Loucy (cell line): Measurements from ENCODE around the gene TAS2R39.
"Not testable (repeated sequence)": the region's sequence is repeated elsewhere in the genome, so short reads cannot be mapped to it uniquely, and the experiment has no call there.

ENCODE experiments used
- H2AFZ ChIP-seq: fragments of 200-600 bp; sonication (generic); 2 replicates; pipeline ENCODE4 v1.6.0; 2016; ENCODE audit warnings: antibody characterized with exemption, mild to moderate bottlenecking, low read length, moderate library complexity
- H3F3A ChIP-seq: fragments of 200-600 bp; 2 replicates; pipeline ENCODE4 v1.6.0; 2016; ENCODE audit warnings: antibody characterized with exemption, low read depth, mild to moderate bottlenecking
- H3K27me3 ChIP-seq: fragments of 200-600 bp; sonication (generic); 2 replicates; pipeline ENCODE4 v1.6.1; 2014; ENCODE audit warnings: low read length, mild to moderate bottlenecking; ENCODE audit not compliant: insufficient read depth, poor library complexity, severe bottlenecking
- H3K36me3 ChIP-seq: fragments of 200-600 bp; sonication (generic); 2 replicates; pipeline ENCODE4 v1.6.1; 2016; ENCODE audit warnings: low read length; ENCODE audit not compliant: insufficient read depth
- H3K4me1 ChIP-seq: fragments of 200-600 bp; sonication (generic); 2 replicates; pipeline ENCODE4 v1.5.1; 2014; ENCODE audit warnings: low read length, mild to moderate bottlenecking; ENCODE audit not compliant: insufficient read depth, poor library complexity, severe bottlenecking
- H3K4me2 ChIP-seq: fragments of 200-600 bp; sonication (generic); 2 replicates; pipeline ENCODE4 v1.6.0; 2014; ENCODE audit warnings: antibody characterized with exemption, low read length, low read depth, mild to moderate bottlenecking; ENCODE audit not compliant: poor library complexity, severe bottlenecking
- H3K4me3 ChIP-seq: fragments of 200-600 bp; sonication (generic); 2 replicates; pipeline ENCODE4 v1.5.1; 2014; ENCODE audit warnings: low read length, mild to moderate bottlenecking, mixed read lengths; ENCODE audit not compliant: poor library complexity, severe bottlenecking
- H3K79me2 ChIP-seq: fragments of 200-600 bp; sonication (generic); 2 replicates; pipeline ENCODE4 v1.6.1; 2014; ENCODE audit warnings: low read length; ENCODE audit not compliant: insufficient read depth
- H3K9ac ChIP-seq: fragments of 200-600 bp; sonication (generic); 2 replicates; pipeline ENCODE4 v1.6.0; 2014; ENCODE audit warnings: mild to moderate bottlenecking, low read depth, low read length, moderate library complexity; ENCODE audit not compliant: poor library complexity, severe bottlenecking
- H3K9me2 ChIP-seq: fragments of 200-600 bp; sonication (generic); replicated peaks from 2 replicates; pipeline ENCODE4 v1.6.1; 2016; ENCODE audit warnings: low read depth, low read length, mixed read lengths
- H3K9me3 ChIP-seq: fragments of 200-600 bp; sonication (generic); 2 replicates; pipeline ENCODE4 v1.6.1; 2014; ENCODE audit warnings: mild to moderate bottlenecking, antibody characterized with exemption, low read length, low read depth; ENCODE audit not compliant: insufficient read depth
- H4K20me1 ChIP-seq: fragments of 200-600 bp; sonication (generic); 2 replicates; pipeline ENCODE4 v1.6.0; 2014; ENCODE audit warnings: antibody characterized with exemption, low read length, mild to moderate bottlenecking; ENCODE audit not compliant: insufficient read depth, poor library complexity, severe bottlenecking
- CTCF ChIP-seq: fragments of 200-600 bp; sonication (generic); conservative IDR thresholded peaks from 2 replicates; pipeline ENCODE4 v1.5.1; 2014; ENCODE audit warnings: mild to moderate bottlenecking, antibody characterized with exemption, low read length
- EZH2phosphoT487 ChIP-seq: fragments of 200-600 bp; IDR thresholded peaks from 2 replicates; pipeline ENCODE4 v1.6.1; 2018; ENCODE audit warnings: antibody characterized with exemption, mild to moderate bottlenecking, moderate library complexity, borderline replicate concordance

The TAS2R39 gene

GRCh38 chr7:143148651-143149050, 34.6 kb upstream of the TAS2R39 start:
- Histone ChIP-seq H3K4me3 (no peak overlapping the region), H4K20me1 (no peaks in the 10 kb centered on the region), H3K36me3 (no peaks in the 10 kb centered on the region), H2AFZ (no peak overlapping the region), H3F3A (no peaks in the 10 kb centered on the region), H3K9me3 (no peaks in the 10 kb centered on the region; the same call in 1 of the 2 replicates), H3K4me2 (no peak overlapping the region), H3K79me2 (no peaks in the 10 kb centered on the region), H3K9ac (no peak overlapping the region), H3K4me1 (no peaks in the 10 kb centered on the region), H3K9me2 (no peaks in the 10 kb centered on the region), H3K27me3 (no peaks in the 10 kb centered on the region)
- TF ChIP-seq CTCF (no peak), EZH2phosphoT487 (no peak)

- H3K4me1 ChIP-seq, H2AFZ ChIP-seq, H3F3A ChIP-seq, H3K9me2 ChIP-seq, H3K9ac ChIP-seq, H3K36me3 ChIP-seq, H3K9me3 ChIP-seq, H3K79me2 ChIP-seq, H3K27me3 ChIP-seq, H3K4me2 ChIP-seq, H4K20me1 ChIP-seq, H3K4me3 ChIP-seq: not testable (repeated sequence)
Observed at GRCh38 chr7:143150696-143151095, 32.5 kb upstream of the TAS2R39 start.

- H3F3A ChIP-seq, H3K9me3 ChIP-seq, H3K9me2 ChIP-seq: not testable (repeated sequence)
Observed at GRCh38 chr7:143158617-143159016, 24.6 kb upstream of the TAS2R39 start.

GRCh38 chr7:143171697-143172096, 11.5 kb upstream of the TAS2R39 start:
- Histone ChIP-seq H3K4me1 (peaks cover 15% of the 10 kb centered on the region), H3F3A (0 out of 2 replicates have a peak, but pooled peaks cover 5% of the 10 kb centered on the region), H3K79me2 (no peaks in the 10 kb centered on the region), H3K4me2 (peak overlapping the region; percentile 77), H3K9ac (peak overlapping the region; percentile 49), H3K36me3 (no peaks in the 10 kb centered on the region), H3K27me3 (no peaks in the 10 kb centered on the region), H2AFZ (peak overlapping the region; percentile 7; the same call in 1 of the 2 replicates), H3K4me3 (peak overlapping the region; percentile 70), H4K20me1 (no peaks in the 10 kb centered on the region), H3K9me3 (no peaks in the 10 kb centered on the region), H3K9me2 (no peaks in the 10 kb centered on the region)
- no peak for TF ChIP-seq EZH2phosphoT487
- TF ChIP-seq CTCF = no peak

More at GRCh38 chr7:143158617-143159016, 24.6 kb upstream of the TAS2R39 start:
- H3K4me1 ChIP-seq, H3K27me3 ChIP-seq, H2AFZ ChIP-seq, H3K79me2 ChIP-seq, H3K4me3 ChIP-seq, H3K9ac ChIP-seq, H3K4me2 ChIP-seq, H4K20me1 ChIP-seq, H3K36me3 ChIP-seq: not testable (repeated sequence)
